Large intestine (tissue), 3 donors: ENCODE measurements around the gene BCAR3. TPM values are rescaled to one million over a fixed set of nuclear protein-coding genes. Genes with fewer than 3 reads are reported as not detected.
"Not testable (repeated sequence)": the region's sequence is repeated elsewhere in the genome, so short reads cannot be mapped to it uniquely, and the experiment has no call there.

Experiments
- DNase-seq, 2 donors: peaks; one replicate each; pipeline versions ENCODE4 v3.0.0 to v3.0.0-alpha.2; 2013
- H3K27ac ChIP-seq: one replicate; pipeline ENCODE4 v1.5.1; 2013; ENCODE audit warnings: low read length
- H3K27me3 ChIP-seq: 2 replicates; pipeline ENCODE4 v1.6.1; 2013; ENCODE audit warnings: low read length; ENCODE audit not compliant: control insufficient read depth, insufficient read depth
- H3K36me3 ChIP-seq: 2 replicates; pipeline ENCODE4 v1.6.1; 2013; ENCODE audit warnings: low read length; ENCODE audit not compliant: control insufficient read depth, insufficient read depth
- H3K4me1 ChIP-seq: one replicate; pipeline ENCODE4 v1.6.1; 2013; ENCODE audit warnings: low read length; ENCODE audit not compliant: control insufficient read depth, insufficient read depth
- H3K4me3 ChIP-seq: one replicate; pipeline ENCODE4 v1.5.1; 2013; ENCODE audit warnings: low read length
- H3K9me3 ChIP-seq: one replicate; pipeline ENCODE4 v1.6.1; 2013; ENCODE audit warnings: mild to moderate bottlenecking, low read depth, low read length, moderate library complexity; ENCODE audit not compliant: control insufficient read depth
- WGBS: methylation state at CpG from one replicate; pipeline ENCODE4 v1.1.5; 2013; ENCODE audit warnings: low lambda C conversion rate; ENCODE audit not compliant: insufficient coverage; 5-methylcytosine and 5-hydroxymethylcytosine counted together
- polyA plus RNA-seq: library from polyadenylated mRNA; unstranded; fragments of 120-200 nt; gene quantifications from one replicate; pipeline ENCODE4 v1.2.1, GENCODE V29; 2013

Gene BCAR3
- polyA plus RNA-seq, 1 donor, result 11.7 TPM

- 100% methylated on average over 2 of the region's 3 CpGs for WGBS
- H3K27me3 ChIP-seq, result no peaks in the 10 kb centered on the region
Measured at GRCh38 chr1:93678491-93678890, 3.1 kb downstream of the BCAR3 start.

GRCh38 chr1:93677729-93678128, 3.9 kb downstream of the BCAR3 start:
- Histone ChIP-seq H3K4me3 (no peak overlapping the region), H3K27ac (no peak overlapping the region), H3K27me3 (no peaks in the 10 kb centered on the region), H3K36me3 (no peaks in the 10 kb centered on the region), H3K4me1 (peaks cover 41% of the 10 kb centered on the region), H3K9me3 (no peaks in the 10 kb centered on the region)
- DNase-seq, result no peak
- WGBS, result no CpG with 5 or more reads among the region's 1 CpG

More at GRCh38 chr1:93678491-93678890, 3.1 kb downstream of the BCAR3 start:
- H3K9me3 ChIP-seq, result no peaks in the 10 kb centered on the region
- peaks cover 33% of the 10 kb centered on the region for H3K4me1 ChIP-seq
- DNase-seq, result no peak
- peak overlapping the region; percentile 62 for H3K27ac ChIP-seq
- no peak overlapping the region for H3K4me3 ChIP-seq
- H3K36me3 ChIP-seq, result no peaks in the 10 kb centered on the region

DNA sequence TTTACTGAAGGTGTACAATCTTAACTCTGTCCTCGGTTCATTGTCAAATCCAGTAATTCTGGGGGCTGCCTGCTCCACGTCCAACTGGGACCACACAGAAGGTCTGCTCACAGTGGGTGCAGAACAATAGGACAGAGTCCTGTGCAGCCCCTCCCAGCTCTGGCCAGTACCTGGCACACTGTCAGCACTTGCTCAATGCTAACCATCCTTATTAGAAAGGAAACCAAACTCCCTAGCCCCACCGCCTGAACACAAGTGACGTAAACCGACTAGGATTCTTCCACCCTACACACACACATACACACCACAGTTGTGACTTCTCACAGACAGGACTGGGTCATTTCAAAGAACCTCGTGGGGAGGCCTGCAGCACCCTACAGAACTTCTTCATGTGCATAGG, 5.2 kb downstream of the BCAR3 start:
- H3K4me3 ChIP-seq, result no peak overlapping the region
- H3K36me3 ChIP-seq, result no peaks in the 10 kb centered on the region
- no peak overlapping the region for H3K27ac ChIP-seq
- H3K27me3 ChIP-seq, result no peaks in the 10 kb centered on the region
- no CpG with 5 or more reads among the region's 6 CpGs for WGBS
- no peaks in the 10 kb centered on the region for H3K9me3 ChIP-seq
- no peak for DNase-seq
- H3K4me1 ChIP-seq, result peaks cover 48% of the 10 kb centered on the region

GRCh38 chr1:93675931-93676330, 5.7 kb downstream of the BCAR3 start:
- peaks cover 53% of the 10 kb centered on the region for H3K4me1 ChIP-seq

GRCh38 chr1:93675271-93675670, 6.4 kb downstream of the BCAR3 start:
- Histone ChIP-seq H3K27me3 (no peaks in the 10 kb centered on the region), H3K4me3 (no peak overlapping the region), H3K4me1 (peaks cover 50% of the 10 kb centered on the region), H3K9me3 (no peaks in the 10 kb centered on the region), H3K36me3 (no peaks in the 10 kb centered on the region), H3K27ac (no peak overlapping the region)
- 80% methylated on average over 1 of the region's 3 CpGs for WGBS
- no peak for DNase-seq

More at GRCh38 chr1:93675931-93676330, 5.7 kb downstream of the BCAR3 start:
- Histone ChIP-seq H3K9me3 (no peaks in the 10 kb centered on the region), H3K27me3 (no peaks in the 10 kb centered on the region), H3K4me3 (no peak overlapping the region), H3K36me3 (no peaks in the 10 kb centered on the region), H3K27ac (no peak overlapping the region)
- no CpG with 5 or more reads among the region's 5 CpGs for WGBS
- DNase-seq, result no peak

DNA sequence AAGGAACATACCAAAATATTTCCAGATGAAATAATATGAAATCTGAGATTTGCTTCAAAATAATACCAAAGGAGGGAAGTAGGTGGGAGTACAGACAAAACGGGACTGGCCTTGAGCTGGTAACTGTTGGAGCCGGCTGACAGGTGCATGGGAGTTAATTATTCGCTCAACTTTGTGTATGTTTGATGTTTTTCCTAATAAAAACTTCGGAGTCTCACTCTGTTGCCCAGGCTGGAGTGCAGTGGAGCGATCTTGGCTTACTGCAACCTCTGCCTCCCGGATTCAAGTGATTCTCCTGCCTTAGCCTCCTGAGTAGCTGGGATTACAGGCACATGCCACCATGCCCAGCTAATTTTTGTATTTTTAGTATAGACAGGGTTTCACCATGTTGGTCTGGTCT, 7.6 kb downstream of the BCAR3 start:
- H3K4me3 ChIP-seq, H3K27me3 ChIP-seq, DNase-seq, H3K27ac ChIP-seq, H3K36me3 ChIP-seq, H3K9me3 ChIP-seq: not testable (repeated sequence)
- peaks cover 42% of the 10 kb centered on the region for H3K4me1 ChIP-seq
- WGBS, result no CpG with 5 or more reads among the region's 6 CpGs

GRCh38 chr1:93673163-93673829, 8.3 kb downstream of the BCAR3 start:
- DNase-seq, result no peak
- H3K36me3 ChIP-seq, result no peaks in the 10 kb centered on the region
- no CpG with 5 or more reads among the region's 2 CpGs for WGBS
- peaks cover 38% of the 10 kb centered on the region for H3K4me1 ChIP-seq
- no peaks in the 10 kb centered on the region for H3K9me3 ChIP-seq
- peak overlapping the region; percentile 88 for H3K27ac ChIP-seq
- no peaks in the 10 kb centered on the region for H3K27me3 ChIP-seq
- H3K4me3 ChIP-seq, result no peak overlapping the region

DNA sequence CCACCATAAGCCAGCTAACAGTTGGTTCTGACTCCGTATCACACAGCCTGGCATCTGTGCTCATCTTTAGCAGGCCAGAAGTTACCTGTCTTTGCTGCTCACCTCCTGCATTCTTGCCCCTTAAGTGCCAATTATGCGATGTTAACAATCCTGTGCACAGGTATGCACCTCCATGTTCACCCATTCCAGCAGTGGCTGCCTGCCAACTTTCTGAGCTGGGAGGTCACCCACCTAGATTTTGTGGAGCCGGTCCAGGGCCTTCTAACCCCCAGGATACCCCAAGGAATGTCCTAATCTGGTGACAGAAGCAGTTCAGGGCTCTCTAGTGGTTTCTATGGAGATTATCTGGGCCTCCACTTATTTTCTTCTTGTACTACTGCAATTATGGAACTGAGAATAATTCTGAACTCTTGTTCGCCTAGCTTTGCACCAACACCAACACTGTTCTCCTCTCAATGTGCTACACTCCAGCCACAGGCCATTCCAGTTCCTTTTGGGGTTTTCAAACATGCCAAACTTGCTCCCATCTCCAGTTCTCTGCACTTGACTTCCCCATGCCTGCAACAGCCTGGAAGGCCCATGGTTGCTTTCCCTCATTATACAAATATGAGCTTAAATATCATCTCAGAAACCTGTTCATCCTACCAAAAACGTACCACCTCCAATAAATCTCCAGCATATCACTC, 9.0 kb downstream of the BCAR3 start:
- Histone ChIP-seq H3K36me3 (no peaks in the 10 kb centered on the region), H3K4me1 (peaks cover 44% of the 10 kb centered on the region), H3K9me3 (no peaks in the 10 kb centered on the region), H3K27me3 (no peaks in the 10 kb centered on the region), H3K4me3 (no peak overlapping the region), H3K27ac (peak overlapping the region; percentile 88)
- WGBS, result 29% methylated on average over 1 of the region's 5 CpGs
- DNase-seq, result no peak

DNA sequence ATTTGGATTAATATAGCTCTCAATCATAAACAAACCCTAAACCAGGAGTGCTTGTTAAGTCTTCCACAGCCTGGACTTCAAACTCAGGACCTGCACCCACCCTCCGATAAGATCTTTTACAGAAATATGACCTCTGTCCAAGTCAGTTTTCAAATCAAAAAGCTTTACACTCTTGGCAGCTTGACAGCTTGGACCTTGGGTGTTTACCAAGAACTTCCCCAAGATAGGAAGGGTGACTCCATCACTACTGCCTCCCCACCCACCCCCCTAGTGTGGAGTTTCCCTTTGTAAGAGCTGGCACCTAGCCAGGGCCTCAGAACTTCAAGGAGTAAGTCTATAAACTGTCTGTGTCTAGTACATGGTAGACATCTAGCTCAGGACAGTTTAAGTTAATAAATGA, 9.6 kb downstream of the BCAR3 start:
- H3K4me1 ChIP-seq, result peaks cover 47% of the 10 kb centered on the region
- no peak overlapping the region for H3K4me3 ChIP-seq
- WGBS, result no CpG with 5 or more reads among the region's 1 CpG
- H3K36me3 ChIP-seq, result peaks cover under 1% of the 10 kb centered on the region
- no peaks in the 10 kb centered on the region for H3K9me3 ChIP-seq
- H3K27me3 ChIP-seq, result no peaks in the 10 kb centered on the region
- DNase-seq, result peak; percentile 94 to 97
- H3K27ac ChIP-seq, result peak overlapping the region; percentile 88

DNA sequence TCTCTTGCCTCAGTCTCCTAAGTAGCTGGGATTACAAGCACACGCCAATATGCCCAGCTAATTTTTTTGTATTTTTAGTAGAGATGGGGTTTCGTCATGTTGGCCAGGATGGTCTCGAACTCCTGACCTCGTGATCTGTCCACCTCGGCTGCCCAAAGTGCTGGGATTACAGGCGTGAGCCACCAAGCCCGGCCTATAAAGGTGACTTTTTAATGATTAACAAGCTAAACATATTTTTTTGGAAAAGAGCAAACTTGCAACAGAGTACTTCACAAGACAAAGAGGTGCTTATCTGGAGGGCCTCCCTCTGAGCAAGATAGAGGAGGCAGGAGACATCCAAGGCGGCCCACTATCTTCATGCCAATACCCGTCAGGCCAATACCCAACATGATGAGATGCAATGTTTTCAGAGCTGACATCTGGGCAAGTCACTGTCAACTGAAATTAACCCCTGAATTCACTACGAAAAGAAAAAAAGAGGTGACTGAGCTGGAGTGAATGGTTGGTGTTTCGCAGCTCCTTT, 10.5 kb downstream of the BCAR3 start:
- H3K27ac ChIP-seq, result peak overlapping the region; percentile 88
- peak in 1 of 2 donors; percentile 65 for DNase-seq
- H3K4me3 ChIP-seq, result no peak overlapping the region
- H3K9me3 ChIP-seq, result no peaks in the 10 kb centered on the region
- no CpG with 5 or more reads among the region's 11 CpGs for WGBS
- no peaks in the 10 kb centered on the region for H3K27me3 ChIP-seq
- H3K4me1 ChIP-seq, result peaks cover 47% of the 10 kb centered on the region
- peaks cover 4% of the 10 kb centered on the region for H3K36me3 ChIP-seq
